SH-SY5Y (cell line): ENCODE measurements around the gene MTCL1.

Experiments
- GATA2 ChIP-seq: IDR thresholded peaks from 2 replicates; pipeline ENCODE4 v1.6.1; 2011; ENCODE audit warnings: mild to moderate bottlenecking, low read depth, low read length
- GATA3 ChIP-seq: IDR thresholded peaks from 2 replicates; pipeline ENCODE4 v1.6.1; 2011; ENCODE audit warnings: low read depth, mild to moderate bottlenecking, low read length, moderate library complexity

DNA sequence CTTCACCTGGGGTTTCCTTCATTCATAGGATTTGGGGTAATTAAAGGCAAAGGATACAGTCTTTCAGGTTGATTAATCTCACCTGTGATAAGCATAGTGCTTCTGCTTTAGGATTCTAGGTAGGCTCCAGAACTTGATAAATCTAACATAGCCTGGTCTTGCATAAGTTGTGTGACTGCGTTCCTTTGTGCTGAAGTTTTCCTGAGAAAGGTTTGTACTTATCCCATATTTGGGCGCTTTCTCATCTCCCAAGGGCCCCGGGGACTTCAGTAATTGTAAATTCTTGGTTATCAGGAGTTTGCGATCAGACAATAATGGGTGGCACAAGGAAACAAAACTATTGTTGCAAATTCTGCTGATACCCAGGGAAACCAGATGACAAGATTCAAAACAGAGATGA, 53.1 kb downstream of the MTCL1 start:
- no peak for TF ChIP-seq GATA3
- no peak for TF ChIP-seq GATA2
